GM21515 (cell line): ENCODE data around the gene MORN2.
A peak's percentile ranks its signal among the peaks of the same experiment; 100 is the strongest.

Experiments used
- ATAC-seq: cut with Tn5 transposase; IDR thresholded peaks from one replicate; pipeline ENCODE4 v1.9.1; 2021; ENCODE audit not compliant: unreplicated experiment

Gene MORN2

GRCh38 chr2:38889045-38889444 is 13.3 kb downstream of the MORN2 start:
- ATAC-seq = no peak

- no peak for ATAC-seq
Observed at GRCh38 chr2:38889575-38889974, 13.8 kb downstream of the MORN2 start, which contains the start of gene ARHGEF33. ARHGEF33 (plus strand) TSS chr2:38889875; CDS start chr2:38919448, 29,573 bp downstream.

GRCh38 chr2:38892819-38893218 is 17.0 kb downstream of the MORN2 start:
- no peak for ATAC-seq

GRCh38 chr2:38898256-38898655 is 22.5 kb downstream of the MORN2 start:
- no peak for ATAC-seq

GRCh38 chr2:38900726-38901125 is 24.9 kb downstream of the MORN2 start:
- no peak for ATAC-seq

GRCh38 chr2:38905251-38905650 is 29.5 kb downstream of the MORN2 start:
- no peak for ATAC-seq

- ATAC-seq = no peak
Observed at GRCh38 chr2:38907242-38907641, 31.5 kb downstream of the MORN2 start.

- peak; percentile 76 for ATAC-seq
Observed at GRCh38 chr2:38907743-38908562, 32.2 kb downstream of the MORN2 start.

- no peak for ATAC-seq
Observed at GRCh38 chr2:38909872-38910271, 34.1 kb downstream of the MORN2 start.

- ATAC-seq = no peak
Observed at GRCh38 chr2:38911191-38911590, 35.4 kb downstream of the MORN2 start.

GRCh38 chr2:38912619-38913018 is 36.8 kb downstream of the MORN2 start:
- no peak for ATAC-seq

- no peak for ATAC-seq
Observed at GRCh38 chr2:38922389-38922788, 46.6 kb downstream of the MORN2 start.

GRCh38 chr2:38922902-38923301 is 47.1 kb downstream of the MORN2 start:
- ATAC-seq = no peak

- ATAC-seq = no peak
Observed at GRCh38 chr2:38925982-38926381, 50.2 kb downstream of the MORN2 start.

- no peak for ATAC-seq
Observed at GRCh38 chr2:38930600-38930999, 54.8 kb downstream of the MORN2 start.
